Measurements from ENCODE around the gene MINAR2. TPM values are rescaled to one million over a fixed set of nuclear protein-coding genes. Genes with fewer than 3 reads are reported as not detected.

The MINAR2 gene
- polyA plus RNA-seq, 1 experiment, result not detected

DNA sequence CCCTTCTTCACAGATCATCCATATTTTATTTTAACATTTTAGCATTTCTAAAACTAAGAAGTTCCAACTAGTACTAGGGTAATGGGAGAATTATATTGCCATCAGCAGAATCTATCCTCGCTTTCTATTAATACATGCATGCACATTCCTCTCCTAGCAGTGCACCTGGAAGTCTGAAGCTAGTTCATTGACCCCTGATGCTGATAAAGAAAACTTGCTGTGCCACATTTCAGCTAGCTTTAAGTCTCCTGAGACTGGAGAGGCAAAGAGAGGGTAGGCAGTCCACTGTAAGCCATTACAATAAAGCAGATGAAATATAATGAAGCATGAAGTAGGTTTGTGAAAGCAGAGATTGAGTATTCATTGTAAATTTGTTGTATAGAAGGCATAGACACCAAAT is 15.8 kb downstream of the MINAR2 start:
- Histone ChIP-seq H3K9me3 (ENCODE audit: control insufficient read depth, insufficient read depth, low read length) (no peaks in the 10 kb centered on the region), H3K27ac (ENCODE audit: low read depth, low read length) (no peak overlapping the region), H3K27me3 (ENCODE audit: control insufficient read depth, insufficient read depth, low read length) (no peaks in the 10 kb centered on the region), H3K4me3 (ENCODE audit: low read depth, low read length) (no peak overlapping the region)
- DNase-seq (ENCODE audit: low read depth, low spot score), result no peak
- CTCF ChIA-PET, result interaction anchor here (1.5 to 6.5 kb wide), 2 partner anchors 8 to 101 kb away, joined by 6 to 87 read pairs; no protein-coding TSS in a partner anchor
- TF ChIP-seq, protein P1, sequence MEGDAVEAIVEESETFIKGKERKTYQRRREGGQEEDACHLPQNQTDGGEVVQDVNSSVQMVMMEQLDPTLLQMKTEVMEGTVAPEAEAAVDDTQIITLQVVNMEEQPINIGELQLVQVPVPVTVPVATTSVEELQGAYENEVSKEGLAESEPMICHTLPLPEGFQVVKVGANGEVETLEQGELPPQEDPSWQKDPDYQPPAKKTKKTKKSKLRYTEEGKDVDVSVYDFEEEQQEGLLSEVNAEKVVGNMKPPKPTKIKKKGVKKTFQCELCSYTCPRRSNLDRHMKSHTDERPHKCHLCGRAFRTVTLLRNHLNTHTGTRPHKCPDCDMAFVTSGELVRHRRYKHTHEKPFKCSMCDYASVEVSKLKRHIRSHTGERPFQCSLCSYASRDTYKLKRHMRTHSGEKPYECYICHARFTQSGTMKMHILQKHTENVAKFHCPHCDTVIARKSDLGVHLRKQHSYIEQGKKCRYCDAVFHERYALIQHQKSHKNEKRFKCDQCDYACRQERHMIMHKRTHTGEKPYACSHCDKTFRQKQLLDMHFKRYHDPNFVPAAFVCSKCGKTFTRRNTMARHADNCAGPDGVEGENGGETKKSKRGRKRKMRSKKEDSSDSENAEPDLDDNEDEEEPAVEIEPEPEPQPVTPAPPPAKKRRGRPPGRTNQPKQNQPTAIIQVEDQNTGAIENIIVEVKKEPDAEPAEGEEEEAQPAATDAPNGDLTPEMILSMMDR (IDR thresholded peaks at IDR 0.05; ENCODE audit: low read depth, low read length), result no peak
- POLR2A ChIA-PET, result no interaction called here

DNA sequence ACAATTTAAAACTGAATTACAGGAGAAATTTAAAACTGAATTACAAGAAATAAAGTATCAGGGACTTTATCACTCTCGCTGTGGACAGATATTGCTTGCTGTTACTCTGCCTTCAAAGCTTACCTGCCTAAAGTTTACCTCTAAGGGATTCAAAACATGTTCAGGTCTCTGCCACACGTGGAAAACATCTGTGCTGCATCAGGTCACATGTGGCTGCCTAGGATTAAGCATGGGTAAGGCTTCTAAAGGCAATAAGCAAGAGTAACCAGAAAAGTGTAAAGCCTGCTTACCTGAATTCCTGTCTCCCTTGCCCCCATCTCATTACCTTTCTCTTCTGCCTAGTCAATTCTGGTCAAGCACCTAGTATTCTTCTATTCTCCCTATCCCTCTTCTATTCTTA is 18.9 kb downstream of the MINAR2 start:
- Histone ChIP-seq H3K9me3 (ENCODE audit: control insufficient read depth, insufficient read depth, low read length) (no peaks in the 10 kb centered on the region), H3K27me3 (ENCODE audit: control insufficient read depth, insufficient read depth, low read length) (no peaks in the 10 kb centered on the region), H3K4me3 (ENCODE audit: low read depth, low read length) (no peak overlapping the region), H3K27ac (ENCODE audit: low read depth, low read length) (no peak overlapping the region)
- ChIA-PET POLR2A (no interaction called here), CTCF (interaction anchor here (1.0 to 6.5 kb wide), 5 partner anchors 104 to 861 kb away, joined by 3 to 87 read pairs (median 4); no protein-coding TSS in a partner anchor)
- DNase-seq (ENCODE audit: low read depth, low spot score), result no peak
- TF ChIP-seq, protein P1 (IDR thresholded peaks at IDR 0.05; ENCODE audit: low read depth, low read length), result no peak

DNA sequence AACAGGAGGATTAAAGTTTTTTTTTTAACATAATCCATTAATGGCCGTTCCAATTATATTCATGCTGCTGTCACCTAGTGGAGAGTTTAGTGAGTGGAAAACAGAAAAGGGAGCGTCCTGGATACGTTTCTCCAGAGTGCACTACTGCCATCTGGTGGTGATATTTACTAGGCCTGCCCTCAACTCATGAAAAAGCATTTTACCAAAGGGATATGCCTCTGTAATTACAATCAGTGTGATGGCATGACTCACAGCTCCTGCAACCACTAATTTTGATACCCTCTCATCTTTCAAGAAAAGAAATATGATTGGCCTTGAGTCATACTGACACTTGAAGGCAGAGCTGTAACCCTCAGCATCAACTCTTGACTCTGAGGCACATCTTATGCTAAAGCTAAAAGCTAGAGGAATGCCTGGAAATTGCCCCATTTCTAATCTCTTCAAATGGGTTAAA is 20.1 kb downstream of the MINAR2 start:
- CTCF ChIA-PET, result interaction anchor here (0.6 to 6.5 kb wide), 22 partner anchors 8 to 1761 kb away, joined by 3 to 87 read pairs (median 4); no protein-coding TSS in a partner anchor

DNA sequence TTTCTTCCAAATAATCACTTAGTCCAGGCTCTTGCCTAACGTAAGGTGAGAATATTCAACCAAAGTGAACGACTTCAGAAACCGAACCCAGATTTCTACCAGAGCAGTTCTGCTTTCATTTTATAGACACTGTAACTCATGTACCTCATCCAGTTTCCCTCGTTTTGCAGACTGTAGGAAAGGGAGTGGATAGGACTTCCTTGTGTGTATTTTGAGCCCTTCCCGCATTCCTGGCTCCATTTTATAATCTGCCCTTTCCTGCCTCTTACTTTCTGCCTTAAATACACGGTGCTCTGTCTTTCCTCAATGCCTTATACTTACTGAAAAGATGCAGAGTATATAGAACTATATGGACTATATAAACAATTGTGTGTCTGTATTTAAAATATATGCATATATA is 20.8 kb downstream of the MINAR2 start:
- CTCF ChIA-PET, result interaction anchor here (0.7 to 6.5 kb wide), 20 partner anchors 7 to 863 kb away, joined by 3 to 87 read pairs (median 4); no protein-coding TSS in a partner anchor
- TF ChIP-seq, protein P1 (IDR thresholded peaks at IDR 0.05; ENCODE audit: low read depth, low read length), result no peak

More for the DNA sequence above, 20.1 kb downstream of the MINAR2 start:
- Histone ChIP-seq H3K27me3 (ENCODE audit: control insufficient read depth, insufficient read depth, low read length) (no peaks in the 10 kb centered on the region), H3K9me3 (ENCODE audit: control insufficient read depth, insufficient read depth, low read length) (no peaks in the 10 kb centered on the region), H3K4me3 (ENCODE audit: low read depth, low read length) (no peak overlapping the region), H3K27ac (ENCODE audit: low read depth, low read length) (peak overlapping the region; percentile 21)
- TF ChIP-seq, protein P1 (IDR thresholded peaks at IDR 0.05; ENCODE audit: low read depth, low read length), result peak; percentile 100
- POLR2A ChIA-PET, result no interaction called here
- peak; percentile 71 for DNase-seq (ENCODE audit: low read depth, low spot score)

DNA sequence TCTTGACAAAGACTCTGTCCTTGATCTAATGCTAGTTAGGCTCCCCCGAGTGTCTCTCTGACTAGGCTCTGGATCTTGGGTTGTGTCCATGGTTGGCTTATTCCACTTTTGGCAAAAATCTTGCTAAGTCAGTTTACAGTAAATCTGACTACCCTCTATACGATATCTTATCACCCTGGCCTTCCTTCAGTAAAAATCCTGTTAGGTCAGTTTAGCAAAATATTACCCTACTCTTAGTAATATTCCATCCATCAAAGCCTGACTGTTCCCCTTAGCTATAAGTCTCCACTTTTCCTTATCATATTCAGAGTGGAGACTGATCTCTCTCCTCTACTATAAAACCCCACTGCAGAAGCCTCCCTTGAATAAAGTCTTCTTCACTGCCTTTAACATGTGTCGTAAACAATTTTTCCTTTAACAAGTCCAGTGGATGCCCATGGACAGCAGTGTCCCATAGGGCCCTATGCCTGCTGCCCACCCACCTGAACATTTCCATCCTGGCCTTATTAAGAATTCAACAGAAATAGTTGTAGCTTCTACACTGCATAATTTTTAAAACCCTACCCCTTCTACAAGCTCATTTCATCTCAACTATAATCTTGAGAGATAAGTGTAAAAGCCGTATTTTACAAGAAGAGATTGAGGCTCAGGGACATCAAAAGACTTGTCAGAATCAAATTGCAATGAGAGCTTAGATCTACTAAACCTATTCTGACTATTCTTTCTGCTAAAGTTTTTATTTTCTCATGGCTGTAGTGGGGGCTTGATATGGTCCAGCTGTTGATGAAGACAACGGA is 22.3 kb downstream of the MINAR2 start:
- H3K27ac ChIP-seq (ENCODE audit: low read depth, low read length), result no peak overlapping the region
- no peaks in the 10 kb centered on the region for H3K9me3 ChIP-seq (ENCODE audit: control insufficient read depth, insufficient read depth, low read length)
- TF ChIP-seq, protein P1 (IDR thresholded peaks at IDR 0.05; ENCODE audit: low read depth, low read length), result no peak
- CTCF ChIA-PET, result interaction anchor here (0.7 to 6.5 kb wide), 20 partner anchors 7 to 871 kb away, joined by 3 to 85 read pairs (median 6); no protein-coding TSS in a partner anchor
- DNase-seq (ENCODE audit: low read depth, low spot score), result no peak
- H3K4me3 ChIP-seq (ENCODE audit: low read depth, low read length), result no peak overlapping the region
- POLR2A ChIA-PET, result no interaction called here
- no peaks in the 10 kb centered on the region for H3K27me3 ChIP-seq (ENCODE audit: control insufficient read depth, insufficient read depth, low read length)

More for the DNA sequence above, 20.8 kb downstream of the MINAR2 start:
- no peak for DNase-seq (ENCODE audit: low read depth, low spot score)
- POLR2A ChIA-PET, result no interaction called here
- Histone ChIP-seq H3K9me3 (ENCODE audit: control insufficient read depth, insufficient read depth, low read length) (no peaks in the 10 kb centered on the region), H3K27me3 (ENCODE audit: control insufficient read depth, insufficient read depth, low read length) (no peaks in the 10 kb centered on the region), H3K4me3 (ENCODE audit: low read depth, low read length) (no peak overlapping the region), H3K27ac (ENCODE audit: low read depth, low read length) (no peak overlapping the region)

All from AG04450 (cell line).